Measurements from ENCODE around the gene LYRM4.

- no peak for TF ChIP-seq ZFX (IDR thresholded peaks at IDR 0.05; ENCODE audit: borderline replicate concordance)
- TF ChIP-seq CTCF (IDR thresholded peaks at IDR 0.05), result no peak
Measured at GRCh38 chr6:5220443-5220842, 40.3 kb downstream of the LYRM4 start.
